Measurements from ENCODE around the gene GRP.

The GRP gene

GRCh38 chr18:59219672-59220163 lies at the start of gene GRP:
Gene GRP (plus strand): TSS chr18:59220158. CDS start chr18:59220266, 108 bp downstream.
- no peak for DNase-seq (ENCODE audit: low read depth)
- H3K4me3 ChIP-seq (ENCODE audit: low read length), result peak within 1 kb of the TSS; percentile 9
- TF ChIP-seq CTCF (conservative IDR thresholded peaks at IDR 0.05; ENCODE audit: low read depth, low read length), result no peak

- DNase-seq (ENCODE audit: low read depth), result no peak
- no peak overlapping the region for H3K4me3 ChIP-seq (ENCODE audit: low read length)
- no peak for TF ChIP-seq CTCF (conservative IDR thresholded peaks at IDR 0.05; ENCODE audit: low read depth, low read length)
Measured at GRCh38 chr18:59172664-59173249, 47.2 kb upstream of the GRP start.

GRCh38 chr18:59177485-59177884 lies 42.5 kb upstream of the GRP start:
- TF ChIP-seq CTCF (conservative IDR thresholded peaks at IDR 0.05; ENCODE audit: low read depth, low read length), result no peak
- no peak overlapping the region for H3K4me3 ChIP-seq (ENCODE audit: low read length)
- DNase-seq (ENCODE audit: low read depth), result no peak

GRCh38 chr18:59180150-59180845 lies 39.7 kb upstream of the GRP start:
- no peak overlapping the region for H3K4me3 ChIP-seq (ENCODE audit: low read length)
- DNase-seq (ENCODE audit: low read depth), result peak; percentile 60

GRCh38 chr18:59182673-59183072 lies 37.3 kb upstream of the GRP start:
- H3K4me3 ChIP-seq (ENCODE audit: low read length), result no peak overlapping the region
- no peak for DNase-seq (ENCODE audit: low read depth)
- TF ChIP-seq CTCF (conservative IDR thresholded peaks at IDR 0.05; ENCODE audit: low read depth, low read length), result no peak

More at GRCh38 chr18:59180150-59180845, 39.7 kb upstream of the GRP start:
- no peak for TF ChIP-seq CTCF (conservative IDR thresholded peaks at IDR 0.05; ENCODE audit: low read depth, low read length)

GRCh38 chr18:59189008-59189407 lies 30.9 kb upstream of the GRP start:
- no peak for TF ChIP-seq CTCF (conservative IDR thresholded peaks at IDR 0.05; ENCODE audit: low read depth, low read length)
- no peak overlapping the region for H3K4me3 ChIP-seq (ENCODE audit: low read length)
- no peak for DNase-seq (ENCODE audit: low read depth)

- no peak for DNase-seq (ENCODE audit: low read depth)
- H3K4me3 ChIP-seq (ENCODE audit: low read length), result no peak overlapping the region
- TF ChIP-seq CTCF (conservative IDR thresholded peaks at IDR 0.05; ENCODE audit: low read depth, low read length), result no peak
Measured at GRCh38 chr18:59189746-59190145, 30.2 kb upstream of the GRP start.

All from retinal pigment epithelial cell (primary cell).